ENCODE data around the gene CMIP.

Gene CMIP

DNA sequence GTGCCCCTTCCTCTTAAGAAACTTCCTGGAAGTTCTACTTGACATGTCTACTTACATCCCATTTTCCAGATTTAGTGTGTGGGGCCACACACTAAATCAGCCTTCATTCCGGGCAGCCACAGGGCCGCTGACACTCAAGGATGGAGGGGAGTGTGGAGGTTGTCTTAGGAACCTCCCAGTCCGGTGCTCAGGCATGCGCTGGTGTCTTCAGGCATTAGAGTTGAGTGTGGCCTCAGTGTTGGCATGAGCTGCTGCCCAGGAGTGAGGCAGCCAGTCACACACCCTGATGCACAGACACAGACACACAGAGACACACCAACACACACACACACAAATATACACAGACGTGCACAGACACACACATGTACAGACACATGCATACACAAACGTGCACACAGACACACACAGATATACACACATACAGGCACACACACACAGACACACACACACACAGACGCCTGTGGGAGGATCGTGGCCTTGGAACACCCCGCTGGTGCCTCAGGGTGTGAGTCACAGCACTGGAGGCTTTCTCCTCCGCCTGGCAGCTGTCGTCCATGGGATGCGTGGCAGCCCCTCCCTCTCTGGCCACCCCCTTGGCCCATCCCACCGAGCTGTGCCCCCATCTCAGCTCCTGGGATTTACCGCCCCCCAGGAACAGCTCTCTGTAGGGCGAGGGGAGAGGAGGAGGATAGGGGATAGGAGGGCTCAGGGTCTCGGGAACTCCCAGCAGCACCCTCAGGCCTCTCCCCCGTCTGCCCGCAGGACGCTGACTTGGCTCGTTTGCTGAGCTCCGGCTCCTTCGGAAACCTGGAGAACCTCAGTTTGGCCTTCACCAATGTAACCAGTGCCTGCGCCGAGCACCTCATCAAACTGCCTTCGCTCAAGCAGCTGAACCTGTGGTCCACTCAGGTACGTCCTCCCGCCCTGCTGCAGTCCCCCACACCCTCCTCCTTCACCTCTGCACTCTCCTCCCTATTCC is 258.9 kb downstream of the CMIP start:
- DNase-seq (ENCODE audit: low read depth) = no peak

DNA sequence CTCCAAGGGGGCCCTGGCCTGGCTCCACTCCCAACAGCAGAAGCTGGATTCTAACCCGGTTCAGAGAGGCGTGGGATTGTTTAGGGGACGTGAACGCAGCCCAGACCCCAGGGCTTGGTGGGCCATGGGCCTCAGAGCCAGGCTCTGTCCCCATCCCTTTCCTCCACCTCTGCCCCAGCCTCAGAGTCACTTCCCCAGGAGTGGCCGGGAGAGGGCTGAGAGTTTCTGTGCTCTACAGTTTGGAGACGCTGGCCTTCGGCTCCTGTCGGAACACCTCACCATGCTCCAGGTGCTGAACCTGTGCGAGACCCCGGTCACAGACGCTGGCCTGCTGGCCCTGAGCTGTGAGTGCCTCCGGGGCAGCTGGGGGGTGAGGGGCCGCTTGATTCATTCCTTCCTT is 260.7 kb downstream of the CMIP start:
- no peak for DNase-seq (ENCODE audit: low read depth)

DNA sequence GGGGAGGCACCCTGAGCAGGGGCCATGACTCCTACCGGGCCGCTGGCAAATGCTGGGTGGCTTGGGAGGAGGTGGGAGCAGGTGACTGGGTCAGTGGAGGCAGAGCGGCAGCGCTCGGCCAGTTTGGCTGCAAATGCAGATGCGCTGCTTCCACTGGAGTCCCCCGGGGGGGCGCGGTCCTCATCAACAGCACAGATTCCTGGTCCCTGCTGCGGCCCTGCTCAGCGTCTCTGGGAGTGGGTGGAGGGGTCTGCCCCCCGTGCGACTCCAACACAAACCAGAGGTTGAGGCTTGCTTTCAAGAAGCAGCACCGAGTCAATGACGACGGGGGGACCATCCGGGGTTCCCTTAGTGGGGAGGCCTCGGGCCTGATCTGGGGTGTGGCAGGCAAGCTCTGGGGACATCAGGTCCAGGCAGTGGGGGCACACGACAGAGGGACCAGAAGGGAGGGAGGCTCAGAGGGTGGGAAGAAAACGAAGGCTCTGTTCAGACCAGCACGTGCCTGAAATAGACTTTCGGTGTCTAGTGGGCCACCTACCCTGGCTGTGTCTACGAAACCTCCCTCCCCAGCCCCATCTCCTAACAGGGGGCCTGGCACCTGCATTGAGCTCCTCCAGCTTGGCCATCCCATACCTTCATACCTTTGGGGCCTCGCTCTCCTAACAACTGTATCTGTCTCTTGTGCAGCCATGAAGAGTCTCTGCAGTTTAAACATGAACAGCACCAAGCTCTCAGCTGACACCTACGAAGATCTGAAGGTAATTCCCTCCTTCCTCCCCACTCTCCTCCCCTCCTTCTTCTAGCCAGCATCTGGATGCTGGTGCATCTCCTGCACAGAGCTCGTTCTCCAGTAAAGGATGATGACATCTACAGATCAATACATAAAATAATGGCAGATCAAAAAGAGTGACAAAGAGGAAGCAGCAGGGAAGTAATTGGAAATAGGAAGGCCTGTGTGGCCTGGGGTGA is 262.0 kb downstream of the CMIP start:
- DNase-seq (ENCODE audit: low read depth) = no peak

DNA sequence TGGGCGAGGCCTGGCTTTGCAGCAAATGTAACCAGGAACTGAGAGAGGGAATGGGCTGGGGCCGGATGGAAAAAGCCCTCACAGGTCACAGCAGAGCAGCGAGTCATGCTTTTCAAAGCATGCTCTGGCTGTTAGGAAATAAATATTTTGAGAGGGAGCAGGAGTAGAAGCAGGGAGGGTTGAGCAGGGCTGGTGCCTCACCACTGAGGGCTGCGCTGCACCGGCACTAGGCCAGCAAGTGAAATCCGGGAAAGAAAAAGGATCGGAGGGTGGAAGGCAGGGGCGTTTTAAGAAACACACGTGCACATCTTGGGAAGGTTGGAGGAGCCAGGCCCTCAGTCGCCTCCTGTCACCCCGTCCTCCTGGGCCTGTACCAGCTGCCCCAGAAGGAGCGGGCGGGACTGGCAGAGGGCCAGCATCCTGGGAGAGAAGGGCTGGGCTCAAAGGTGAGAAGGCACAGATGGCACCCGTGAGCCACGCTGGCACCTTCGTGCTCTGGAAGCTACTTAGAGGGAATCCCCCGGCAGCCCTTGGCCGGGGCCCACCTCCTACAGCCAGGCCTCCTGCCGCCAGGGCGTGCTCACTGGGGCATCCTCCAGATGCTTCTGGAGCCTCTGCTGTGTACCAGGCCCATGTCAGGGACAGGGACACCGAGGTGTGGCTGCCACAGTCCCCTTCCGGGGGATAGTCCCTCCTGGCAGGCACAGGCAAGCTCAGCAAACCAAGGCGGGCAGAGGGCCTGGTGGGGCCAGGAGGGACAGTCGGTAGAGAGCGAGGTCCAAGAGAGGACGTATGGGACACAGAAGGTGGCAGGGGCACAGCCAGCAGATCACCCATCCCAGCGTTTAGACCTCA is 263.0 kb downstream of the CMIP start:
- DNase-seq (ENCODE audit: low read depth) = no peak

DNA sequence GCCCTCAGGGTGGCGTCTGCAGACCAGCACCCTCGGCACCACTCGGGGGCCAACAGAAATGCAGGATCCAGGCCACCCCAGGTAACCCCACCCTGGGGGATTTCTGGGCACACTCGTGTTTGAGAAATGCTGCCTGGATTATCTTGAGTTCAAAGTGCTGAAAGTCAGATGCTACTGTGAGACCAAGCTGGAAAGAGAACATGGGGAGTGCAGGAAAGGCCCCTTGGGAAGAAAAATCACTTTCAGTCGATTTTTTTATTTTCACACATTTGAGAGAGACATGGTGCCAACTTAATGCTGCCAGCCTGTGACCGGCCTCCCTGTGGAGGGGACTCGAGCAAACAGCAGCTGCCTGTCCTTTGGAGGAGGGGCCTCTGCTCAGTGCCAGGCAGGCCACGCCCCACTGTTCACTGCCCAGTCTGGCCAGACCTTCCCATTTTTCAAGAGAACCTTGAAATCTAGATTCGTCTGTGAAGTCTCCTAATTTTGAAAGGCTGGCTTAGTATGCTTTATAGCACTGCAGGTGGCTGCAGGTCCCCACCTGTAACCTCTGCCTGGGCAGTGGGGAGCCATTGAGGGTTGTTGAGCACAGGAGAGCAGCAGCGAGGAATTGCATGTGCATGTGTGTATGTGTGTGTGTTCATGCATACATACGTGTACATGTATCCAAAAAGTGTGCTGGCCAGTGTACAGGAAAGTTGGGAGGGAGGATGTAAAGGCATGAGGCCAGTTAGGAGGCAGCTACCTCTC is 263.8 kb downstream of the CMIP start:
- no peak for DNase-seq (ENCODE audit: low read depth)

DNA sequence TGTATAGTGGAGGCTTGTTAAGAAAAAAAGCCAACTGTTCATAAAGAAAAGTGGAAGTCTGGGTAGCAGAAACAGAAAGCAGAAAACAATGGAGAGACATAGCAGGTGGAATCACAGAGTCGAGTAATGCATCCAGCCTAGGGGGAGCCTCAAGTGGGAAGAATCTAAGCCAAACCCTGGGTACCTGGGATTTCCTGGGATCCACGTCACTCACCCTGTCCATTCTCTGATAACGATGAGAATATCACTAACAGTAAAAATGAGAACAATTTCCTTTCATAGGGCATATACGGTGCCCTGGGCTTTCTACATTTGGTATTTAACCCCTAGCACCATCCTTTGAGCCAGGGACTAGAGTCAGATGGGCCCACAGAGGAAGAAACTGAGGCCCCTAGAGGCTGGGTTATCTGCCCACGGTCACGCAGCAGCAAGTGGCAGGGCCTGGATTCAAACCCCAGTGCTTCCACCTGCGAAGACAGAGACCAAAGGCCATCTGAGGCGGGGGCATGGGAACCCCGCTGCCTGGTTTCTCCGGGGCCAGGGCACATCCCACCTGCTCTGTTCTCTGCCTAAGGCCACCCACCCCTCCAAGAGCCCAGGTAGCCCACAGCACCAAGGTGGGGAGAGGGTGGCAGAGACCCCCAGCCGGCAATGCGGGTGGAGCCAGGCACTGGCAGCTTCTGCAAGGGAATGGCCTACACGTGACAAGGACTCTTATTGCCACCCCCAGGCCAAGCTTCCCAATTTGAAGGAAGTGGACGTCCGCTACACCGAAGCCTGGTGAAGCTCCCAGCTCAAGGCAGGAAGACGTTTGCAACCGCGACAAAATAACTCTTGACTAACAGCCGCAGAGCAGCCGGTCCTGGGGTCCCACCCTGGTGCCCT is 264.6 kb downstream of the CMIP start:
- DNase-seq (ENCODE audit: low read depth) = no peak

DNA sequence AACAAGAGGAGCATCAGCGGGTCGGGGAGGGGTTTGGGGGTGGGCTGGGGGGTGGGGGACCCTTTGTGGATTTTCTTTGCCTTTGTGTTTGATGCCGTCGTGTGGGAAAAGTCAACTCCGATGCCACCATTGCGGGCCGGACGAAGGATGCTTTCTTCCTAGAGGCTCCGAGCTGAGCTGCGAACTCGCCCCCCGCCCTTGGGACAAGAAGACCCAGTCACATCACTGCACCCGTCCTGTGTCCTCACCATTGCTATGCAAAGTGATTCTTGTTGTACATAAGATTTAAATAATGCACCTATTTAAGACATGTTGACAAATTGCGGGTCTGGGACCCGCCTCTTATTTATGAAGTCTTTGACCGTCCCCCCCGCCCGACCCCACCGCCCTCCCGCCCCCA is 265.4 kb downstream of the CMIP start:
- no peak for DNase-seq (ENCODE audit: low read depth)

DNA sequence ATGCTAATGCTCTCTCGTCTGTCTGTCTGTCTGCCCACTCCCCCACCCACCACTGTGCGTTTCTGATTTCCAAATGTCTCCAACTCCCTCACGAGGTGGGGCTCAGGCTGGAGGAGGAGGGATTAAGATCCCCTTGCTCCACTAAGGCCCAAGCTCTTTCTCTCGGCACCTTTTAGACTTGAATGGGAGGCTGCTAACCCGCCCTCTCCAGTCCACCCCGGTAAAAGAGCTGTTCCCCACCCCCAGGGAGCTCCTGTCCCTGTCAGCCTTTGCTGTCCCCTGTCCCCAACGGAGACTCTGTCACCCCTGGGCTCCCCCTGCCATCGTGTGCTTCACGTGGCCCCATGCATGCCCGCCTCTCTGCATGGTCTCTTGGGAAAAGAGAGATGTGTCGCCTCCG is 266.0 kb downstream of the CMIP start:
- no peak for DNase-seq (ENCODE audit: low read depth)

DNA sequence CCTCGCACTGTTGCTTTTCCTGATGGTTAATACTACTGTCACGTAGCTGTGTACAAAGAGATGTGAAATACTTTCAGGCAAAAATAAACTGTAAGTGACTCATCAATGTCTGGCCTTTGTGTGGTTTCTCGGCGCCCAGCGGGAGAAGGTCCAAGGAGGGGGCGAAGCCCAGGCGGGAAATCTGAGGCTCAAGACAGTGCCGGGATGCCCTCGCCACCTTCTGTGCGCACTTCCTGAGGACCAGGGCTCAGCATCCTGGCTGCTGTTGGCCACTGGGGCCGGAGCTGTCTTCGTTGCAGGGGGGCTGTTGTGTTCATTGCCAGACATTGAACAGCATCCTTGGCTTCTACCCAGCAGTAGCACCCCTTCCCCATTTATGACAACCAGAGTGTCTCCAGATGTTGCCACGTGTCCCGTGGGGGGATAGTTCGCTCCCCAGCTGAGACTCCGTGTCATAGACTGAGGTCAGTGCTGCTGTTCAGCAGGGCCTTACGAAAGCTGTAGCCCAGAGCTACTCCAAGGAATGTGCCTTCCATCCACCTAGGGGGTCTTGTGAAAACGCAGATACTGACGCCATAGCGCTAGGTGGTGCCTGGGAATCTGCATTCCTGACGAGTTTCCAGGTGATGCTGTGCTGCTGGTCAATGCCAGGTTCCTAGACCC is 267.2 kb downstream of the CMIP start:
- no peak for DNase-seq (ENCODE audit: low read depth)

DNA sequence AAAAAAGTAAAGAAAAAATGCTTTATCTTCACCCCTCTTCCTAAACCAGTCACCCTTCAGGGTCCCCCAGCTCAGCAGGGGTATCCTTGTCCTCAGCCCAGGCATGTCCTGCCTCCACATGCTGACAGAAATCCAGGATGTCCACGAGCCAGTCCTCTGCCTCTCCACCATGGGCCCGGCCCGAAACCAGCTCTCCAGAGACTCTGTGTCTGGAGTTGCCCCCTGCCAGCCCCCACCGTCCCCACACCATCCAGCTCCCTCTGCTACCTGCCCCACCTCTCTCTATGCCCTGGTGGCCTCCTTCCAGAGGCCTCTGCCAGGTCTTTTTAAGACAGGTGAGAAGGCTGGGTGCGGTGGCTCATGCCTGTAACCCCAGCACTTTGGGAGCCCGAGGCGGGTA is 268.1 kb downstream of the CMIP start:
- no peak for DNase-seq (ENCODE audit: low read depth)

DNA sequence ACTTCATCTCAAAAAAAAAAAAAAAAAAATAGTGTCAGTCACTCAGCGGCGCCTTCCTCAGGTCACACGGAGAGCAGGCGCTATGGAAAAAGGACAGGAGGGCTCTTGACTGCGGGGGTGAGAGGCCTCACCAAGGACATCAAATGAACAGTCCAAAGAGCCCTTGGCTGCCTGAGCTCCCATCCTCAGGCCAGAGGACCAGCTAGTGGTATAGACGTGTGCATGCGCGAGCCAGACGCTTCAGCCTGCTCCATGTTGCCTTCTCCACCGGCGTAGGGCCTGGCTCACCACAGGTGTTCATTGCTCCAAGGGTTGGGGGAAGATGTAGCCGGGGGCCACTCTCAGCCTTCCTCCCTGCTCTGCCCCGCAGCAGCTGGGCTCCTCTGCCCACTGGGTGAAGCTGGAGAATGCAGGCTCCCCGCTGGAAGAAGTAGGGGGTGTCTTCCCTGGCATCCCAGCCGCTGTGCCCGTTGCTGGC is 268.7 kb downstream of the CMIP start:
- no peak for DNase-seq (ENCODE audit: low read depth)

DNA sequence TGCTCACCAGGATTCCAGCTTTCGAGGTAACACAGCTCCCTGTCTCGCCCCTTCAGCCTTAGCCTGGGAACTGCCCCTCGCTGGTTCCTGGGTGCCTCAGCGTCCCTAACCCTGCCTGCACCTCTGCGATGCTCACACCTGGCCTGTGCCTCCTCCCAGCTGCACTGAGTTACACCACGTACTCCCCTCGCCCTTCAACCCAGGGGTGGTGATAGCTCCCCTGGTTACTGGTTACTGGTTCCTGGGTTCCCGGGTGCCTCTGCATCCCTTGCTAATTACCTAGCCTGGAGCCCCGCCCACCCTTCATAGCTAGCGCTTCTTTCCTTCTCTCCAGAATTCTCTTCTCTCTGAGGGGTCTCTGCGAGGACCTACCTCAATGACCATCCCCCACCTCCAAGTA is 269.2 kb downstream of the CMIP start:
- no peak for DNase-seq (ENCODE audit: low read depth)

DNA sequence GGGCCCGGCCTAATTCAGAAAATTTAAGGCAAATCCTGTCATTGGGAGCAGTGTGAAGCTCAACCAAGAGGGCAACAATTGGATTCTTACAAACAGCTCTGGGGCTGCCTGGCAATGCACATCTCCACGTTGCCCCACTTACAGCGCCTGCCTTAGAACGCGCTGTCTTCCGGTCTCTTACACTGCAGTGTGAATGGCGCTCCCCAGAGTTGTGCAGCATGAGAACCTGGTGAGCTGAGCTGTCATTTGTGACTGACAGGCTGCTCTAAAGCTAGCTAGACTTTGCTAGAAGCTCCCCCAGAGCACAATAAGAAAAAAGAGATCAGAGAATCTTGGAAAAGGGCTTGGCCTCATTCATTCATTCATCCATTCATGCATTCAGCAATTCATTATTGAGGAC is 270.0 kb downstream of the CMIP start:
- no peak for DNase-seq (ENCODE audit: low read depth)

DNA sequence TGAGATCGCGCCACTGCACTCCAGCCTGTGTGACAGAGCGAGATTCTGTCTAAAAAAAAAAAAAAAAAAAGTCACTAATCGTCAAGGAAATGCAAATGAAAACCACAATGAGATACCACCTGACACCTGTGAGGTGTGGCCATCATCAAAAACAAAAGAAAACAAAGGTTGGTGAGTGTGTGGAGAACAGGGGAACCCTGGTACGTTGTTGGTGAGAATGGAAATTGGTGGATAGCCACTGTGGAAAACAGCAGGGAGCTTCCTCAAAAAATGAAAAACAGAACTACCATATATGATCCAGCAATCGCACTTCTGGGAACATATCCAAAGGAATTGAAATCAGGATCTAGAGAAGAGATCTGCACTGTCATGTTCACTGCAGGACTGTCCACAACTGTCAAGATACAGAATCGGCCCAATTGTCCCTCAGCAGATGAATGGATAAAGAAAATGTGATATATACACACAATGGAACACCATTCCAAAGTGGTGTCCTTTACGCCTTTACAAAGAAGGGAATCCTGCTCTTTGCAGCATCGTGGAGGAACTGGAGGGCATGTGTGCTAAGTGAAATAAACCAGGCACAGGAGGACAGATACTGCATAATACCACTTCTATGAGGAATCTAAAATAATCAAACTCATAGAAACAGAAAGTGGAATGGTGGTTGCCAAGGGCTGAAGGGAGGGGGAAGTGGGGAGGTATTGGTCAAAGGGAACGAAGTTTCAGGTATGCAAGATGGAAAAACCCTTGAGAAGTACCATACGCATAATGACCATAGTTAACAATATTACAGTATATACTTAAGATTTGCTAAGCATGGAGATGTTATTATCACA is 271.0 kb downstream of the CMIP start:
- no peak for DNase-seq (ENCODE audit: low read depth)

DNA sequence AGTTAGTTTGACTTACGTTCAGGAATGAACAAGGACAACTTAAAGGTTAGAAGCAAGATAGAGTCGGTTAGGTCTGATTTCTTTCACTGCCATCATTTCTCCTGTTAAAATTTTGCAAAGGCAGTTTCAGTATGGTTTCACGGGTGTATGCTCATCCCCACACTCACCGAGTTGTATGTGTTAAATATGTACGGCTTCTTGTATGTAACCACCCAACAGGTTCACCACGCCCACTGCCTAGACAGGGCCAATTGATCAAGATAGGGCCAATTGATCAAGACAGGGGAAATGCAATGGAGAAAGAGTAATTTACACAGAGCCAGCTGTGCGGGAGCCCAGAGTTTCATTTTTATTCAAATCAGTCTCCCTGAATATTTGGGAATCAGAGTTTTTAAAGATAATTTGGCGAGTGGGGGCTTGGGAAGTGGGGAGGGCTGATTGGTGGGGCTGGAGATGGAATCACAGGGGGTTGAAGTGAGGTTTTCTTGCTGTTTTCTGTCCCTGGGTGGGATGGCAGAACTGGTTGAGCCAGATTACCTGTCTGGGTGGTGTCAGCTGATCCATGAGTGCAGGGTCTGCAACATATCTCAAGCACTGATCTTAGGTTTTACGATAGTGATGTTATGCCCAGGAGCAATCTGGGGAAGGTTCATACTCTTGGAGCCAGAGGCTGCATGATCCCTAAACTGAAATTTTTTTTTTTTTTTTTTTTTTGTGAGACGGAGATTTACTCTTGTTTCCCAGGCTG is 272.0 kb downstream of the CMIP start:
- DNase-seq (ENCODE audit: low read depth) = no peak

DNA sequence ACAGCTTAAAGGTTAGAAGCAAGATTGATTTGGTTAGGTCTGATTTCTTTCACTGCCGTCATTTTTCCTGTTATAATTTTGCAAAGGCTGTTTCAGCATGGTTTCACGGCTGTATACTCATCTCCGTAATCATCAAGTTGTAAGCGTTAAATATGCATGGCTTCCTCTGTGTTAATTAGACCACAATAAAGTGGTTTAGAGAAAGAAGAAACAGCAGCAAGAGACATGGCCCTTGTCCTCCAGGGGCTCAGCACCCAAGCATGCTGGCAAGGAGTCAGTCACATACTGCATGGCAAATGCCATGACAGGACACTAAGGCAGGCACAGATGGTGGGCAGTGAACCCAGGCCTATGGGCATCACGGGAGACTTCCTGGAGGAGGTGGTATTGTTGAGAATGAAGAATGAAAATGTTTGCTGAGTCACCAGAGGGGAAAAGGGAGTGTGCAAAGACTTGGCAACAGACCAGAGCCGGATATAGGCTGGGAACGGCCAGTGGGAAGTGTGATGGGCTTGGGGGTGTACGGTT is 273.1 kb downstream of the CMIP start:
- no peak for DNase-seq (ENCODE audit: low read depth)

DNA sequence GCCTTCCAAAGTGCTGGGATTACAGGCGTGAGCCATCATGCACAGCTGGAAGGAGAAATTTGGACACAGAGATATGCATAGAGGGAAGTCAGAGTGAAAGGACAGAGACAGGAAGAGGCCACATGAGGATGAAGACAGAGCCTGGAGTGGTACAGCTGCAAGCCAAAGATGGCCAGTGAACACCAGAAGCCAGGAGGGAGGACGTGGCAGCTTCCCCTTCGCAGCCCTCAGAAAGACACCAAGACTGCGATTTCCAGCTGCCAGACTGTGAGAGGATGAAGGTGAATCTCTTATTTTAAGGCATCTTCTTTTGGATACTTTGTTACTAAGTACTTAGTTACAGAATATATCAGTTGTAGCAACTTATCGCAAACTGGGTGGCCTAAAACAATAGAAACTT is 274.0 kb downstream of the CMIP start:
- no peak for DNase-seq (ENCODE audit: low read depth)

DNA sequence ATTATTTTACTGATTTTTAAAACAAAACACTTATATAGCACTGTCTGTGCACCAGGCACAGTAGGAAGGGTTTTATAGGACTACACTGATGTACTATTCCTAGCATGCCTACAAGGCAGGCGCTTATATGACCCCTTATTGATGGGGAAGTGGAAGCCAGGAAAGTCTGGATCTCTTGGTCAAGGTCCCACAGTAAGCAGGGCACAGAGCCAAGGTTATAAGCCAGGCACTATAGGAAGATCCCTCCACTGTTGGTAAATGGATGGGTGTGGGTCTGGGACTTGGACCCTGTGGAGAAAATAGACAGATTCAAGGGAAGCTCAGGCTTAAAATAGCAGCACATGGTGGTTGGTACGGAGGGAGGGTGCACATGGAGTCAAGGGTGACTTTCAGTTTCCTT is 275.4 kb downstream of the CMIP start:
- no peak for DNase-seq (ENCODE audit: low read depth)
